ENCODE data around the gene NOCT. TPM values are rescaled to one million over a fixed set of nuclear protein-coding genes. Genes with fewer than 3 reads are reported as not detected.
"Not testable (repeated sequence)": the region's sequence is repeated elsewhere in the genome, so short reads cannot be mapped to it uniquely, and the experiment has no call there.

Gene NOCT
- total RNA-seq, 3 donors from 2014 or later, result 7.9 to 11.6 (median 10.1) TPM

GRCh38 chr4:139044291-139044690, 28.7 kb downstream of the NOCT start:
- H3K4me3 ChIP-seq, result no peak overlapping the region
- no peaks in the 10 kb centered on the region for H3K4me1 ChIP-seq (ENCODE audit: low read depth)
- TF ChIP-seq, protein P1, sequence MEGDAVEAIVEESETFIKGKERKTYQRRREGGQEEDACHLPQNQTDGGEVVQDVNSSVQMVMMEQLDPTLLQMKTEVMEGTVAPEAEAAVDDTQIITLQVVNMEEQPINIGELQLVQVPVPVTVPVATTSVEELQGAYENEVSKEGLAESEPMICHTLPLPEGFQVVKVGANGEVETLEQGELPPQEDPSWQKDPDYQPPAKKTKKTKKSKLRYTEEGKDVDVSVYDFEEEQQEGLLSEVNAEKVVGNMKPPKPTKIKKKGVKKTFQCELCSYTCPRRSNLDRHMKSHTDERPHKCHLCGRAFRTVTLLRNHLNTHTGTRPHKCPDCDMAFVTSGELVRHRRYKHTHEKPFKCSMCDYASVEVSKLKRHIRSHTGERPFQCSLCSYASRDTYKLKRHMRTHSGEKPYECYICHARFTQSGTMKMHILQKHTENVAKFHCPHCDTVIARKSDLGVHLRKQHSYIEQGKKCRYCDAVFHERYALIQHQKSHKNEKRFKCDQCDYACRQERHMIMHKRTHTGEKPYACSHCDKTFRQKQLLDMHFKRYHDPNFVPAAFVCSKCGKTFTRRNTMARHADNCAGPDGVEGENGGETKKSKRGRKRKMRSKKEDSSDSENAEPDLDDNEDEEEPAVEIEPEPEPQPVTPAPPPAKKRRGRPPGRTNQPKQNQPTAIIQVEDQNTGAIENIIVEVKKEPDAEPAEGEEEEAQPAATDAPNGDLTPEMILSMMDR (IDR thresholded peaks at IDR 0.05), result no peak
- intact Hi-C loops (cut with DNase I, micrococcal nuclease), result no loop called here
- DNase-seq (no peak), ATAC-seq (no peak)
- H3K9me3 ChIP-seq, result no peaks in the 10 kb centered on the region
- no peaks in the 10 kb centered on the region for H3K36me3 ChIP-seq (ENCODE audit: low read depth)

GRCh38 chr4:139048026-139048425, 32.4 kb downstream of the NOCT start:
- intact Hi-C loops (cut with DNase I, micrococcal nuclease), result no loop called here
- DNase-seq, result no peak
- no peaks in the 10 kb centered on the region for H3K9me3 ChIP-seq
- no peaks in the 10 kb centered on the region for H3K4me1 ChIP-seq (ENCODE audit: low read depth)
- no peak for ATAC-seq
- H3K36me3 ChIP-seq (ENCODE audit: low read depth), result no peaks in the 10 kb centered on the region
- TF ChIP-seq, protein P1 (IDR thresholded peaks at IDR 0.05), result no peak
- H3K4me3 ChIP-seq, result no peak overlapping the region

GRCh38 chr4:139050446-139050845, 34.9 kb downstream of the NOCT start:
- intact Hi-C loops (cut with DNase I, micrococcal nuclease), result no loop called here
- no peaks in the 10 kb centered on the region for H3K36me3 ChIP-seq (ENCODE audit: low read depth)
- H3K9me3 ChIP-seq, result no peaks in the 10 kb centered on the region
- DNase-seq, result no peak
- H3K4me1 ChIP-seq (ENCODE audit: low read depth), result no peaks in the 10 kb centered on the region
- no peak overlapping the region for H3K4me3 ChIP-seq
- TF ChIP-seq, protein P1 (IDR thresholded peaks at IDR 0.05), result no peak
- no peak for ATAC-seq

GRCh38 chr4:139053909-139054308, 38.3 kb downstream of the NOCT start:
- intact Hi-C loops (cut with DNase I, micrococcal nuclease), result no loop called here
- Histone ChIP-seq H3K36me3 (ENCODE audit: low read depth) (no peaks in the 10 kb centered on the region), H3K4me3 (no peak overlapping the region), H3K9me3 (no peaks in the 10 kb centered on the region), H3K4me1 (ENCODE audit: low read depth) (no peaks in the 10 kb centered on the region)
- TF ChIP-seq, protein P1 (IDR thresholded peaks at IDR 0.05), result no peak
- ATAC-seq (no peak), DNase-seq (no peak)

DNA sequence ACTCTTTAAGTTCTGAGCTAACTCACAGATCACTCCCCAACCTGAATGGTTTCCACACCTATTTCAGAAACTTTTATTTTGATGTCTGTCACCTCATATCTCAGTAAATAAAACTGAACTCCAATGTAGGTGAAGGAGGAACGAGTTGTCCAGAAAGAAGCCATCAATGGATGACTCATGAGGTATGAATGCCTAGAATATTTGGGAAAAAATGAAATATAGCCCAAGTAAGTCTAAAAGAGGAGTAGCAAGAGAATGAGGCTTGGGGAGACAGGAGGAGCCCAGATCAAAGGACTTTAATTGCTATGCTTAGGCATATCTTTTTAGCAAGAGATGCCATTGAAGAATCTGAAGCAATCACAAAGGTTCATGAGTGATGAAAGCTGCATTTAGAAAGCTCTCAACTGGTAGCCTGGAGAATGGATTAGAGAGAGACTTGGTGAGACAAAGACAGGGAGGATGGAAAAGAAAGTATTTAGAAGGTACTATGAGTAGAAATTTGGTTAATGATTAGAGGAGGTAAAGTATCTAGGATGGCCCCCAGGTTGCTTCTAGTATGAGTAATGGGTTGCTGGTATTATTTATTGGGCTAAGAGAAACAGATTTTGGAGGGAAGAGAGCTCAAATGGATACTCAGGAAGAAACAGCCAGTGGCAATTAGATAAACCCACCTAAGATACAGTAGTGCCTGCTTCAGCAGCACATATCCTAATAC, 39.4 kb downstream of the NOCT start:
- ATAC-seq (no peak), DNase-seq (no peak)
- TF ChIP-seq, protein P1 (IDR thresholded peaks at IDR 0.05), result no peak
- H3K4me1 ChIP-seq (ENCODE audit: low read depth), result no peaks in the 10 kb centered on the region
- no peak overlapping the region for H3K4me3 ChIP-seq
- no peaks in the 10 kb centered on the region for H3K9me3 ChIP-seq
- intact Hi-C loops (cut with DNase I, micrococcal nuclease), result no loop called here
- no peaks in the 10 kb centered on the region for H3K36me3 ChIP-seq (ENCODE audit: low read depth)

DNA sequence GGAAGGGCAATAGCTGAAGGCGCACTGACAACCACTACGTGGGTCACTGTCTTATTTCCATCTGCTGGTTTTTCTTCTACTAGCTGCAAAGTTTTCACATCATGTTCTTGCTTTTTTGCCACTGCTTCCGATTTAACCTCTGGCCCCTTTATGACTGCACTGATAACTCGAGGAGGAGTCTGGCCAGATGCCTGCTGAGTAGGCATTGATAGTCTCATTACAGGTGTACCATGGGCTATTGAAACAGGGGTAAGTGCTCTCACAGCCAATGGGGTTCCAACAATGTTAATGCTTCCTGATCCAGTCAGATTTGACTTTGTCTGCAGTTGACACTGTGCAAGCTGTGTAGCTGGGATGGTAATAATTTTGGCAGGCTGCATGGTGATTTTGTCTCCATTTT, 43.4 kb downstream of the NOCT start:
- intact Hi-C loops (cut with DNase I, micrococcal nuclease); DNase-seq; H3K9me3 ChIP-seq; H3K4me3 ChIP-seq; H3K4me1 ChIP-seq (ENCODE audit: low read depth); ATAC-seq; H3K36me3 ChIP-seq (ENCODE audit: low read depth): not testable (repeated sequence)
